Lower lobe of right lung (tissue), 2 donors: ENCODE data around the gene ADH5. TPM values are rescaled to one million over a fixed set of nuclear protein-coding genes. Genes with fewer than 3 reads are reported as not detected.

Source experiments
- ATAC-seq, 2 donors: fragments of 200-7000 bp; cut with Tn5 transposase; one replicate each; pipeline ENCODE4 v1.9.1; 2020 to 2022; ENCODE audit warnings: mild to moderate bottlenecking in 2 of 2, moderate library complexity in 2 of 2
- DNase-seq: peaks from one replicate; pipeline ENCODE4 v3.0.0-alpha.2; 2020
- H3K27ac ChIP-seq: fragments of 200-600 bp; one replicate; pipeline ENCODE4 v1.8.0; 2022
- H3K27me3 ChIP-seq: fragments of 200-600 bp; one replicate; pipeline ENCODE4 v1.8.0; 2022; ENCODE audit warnings: low read depth
- H3K36me3 ChIP-seq: fragments of 200-600 bp; one replicate; pipeline ENCODE4 v1.8.0; 2022; ENCODE audit warnings: mild to moderate bottlenecking
- H3K4me1 ChIP-seq: fragments of 200-600 bp; one replicate; pipeline ENCODE4 v1.8.0; 2022
- H3K4me3 ChIP-seq: fragments of 200-600 bp; one replicate; pipeline ENCODE4 v1.8.0; 2022; ENCODE audit warnings: mild to moderate bottlenecking
- H3K9me3 ChIP-seq: fragments of 200-600 bp; one replicate; pipeline ENCODE4 v1.8.0; 2022
- CTCF ChIP-seq: fragments of 200-600 bp; IDR thresholded peaks from one replicate; pipeline ENCODE4 v1.8.0; 2022; ENCODE audit warnings: antibody characterized with exemption, mild to moderate bottlenecking
- intact Hi-C: fragments of 100-400 bp; cut with DNase I; formaldehyde crosslinking; loops from one replicate; pipeline ENCODE4 v1.11.0; 2022
- total RNA-seq: library from RNA; stranded (reverse); fragmentation: NEBNext Ultra II Directional; extraction: Animal tissue kit (Norgen Biotek cat#: 25700); gene quantifications from one replicate; pipeline ENCODE4 v1.2.1, GENCODE V29; 2021
- donor health status: DM: no; HTN: yes; CAD: no; lungs with severe emphysema.

Gene ADH5
- total RNA-seq, 1 donor from 2014 or later, result 150 TPM

- intact Hi-C loops, result no loop called here
Measured at GRCh38 chr4:99079625-99080295, 8.8 kb downstream of the ADH5 start.

DNA sequence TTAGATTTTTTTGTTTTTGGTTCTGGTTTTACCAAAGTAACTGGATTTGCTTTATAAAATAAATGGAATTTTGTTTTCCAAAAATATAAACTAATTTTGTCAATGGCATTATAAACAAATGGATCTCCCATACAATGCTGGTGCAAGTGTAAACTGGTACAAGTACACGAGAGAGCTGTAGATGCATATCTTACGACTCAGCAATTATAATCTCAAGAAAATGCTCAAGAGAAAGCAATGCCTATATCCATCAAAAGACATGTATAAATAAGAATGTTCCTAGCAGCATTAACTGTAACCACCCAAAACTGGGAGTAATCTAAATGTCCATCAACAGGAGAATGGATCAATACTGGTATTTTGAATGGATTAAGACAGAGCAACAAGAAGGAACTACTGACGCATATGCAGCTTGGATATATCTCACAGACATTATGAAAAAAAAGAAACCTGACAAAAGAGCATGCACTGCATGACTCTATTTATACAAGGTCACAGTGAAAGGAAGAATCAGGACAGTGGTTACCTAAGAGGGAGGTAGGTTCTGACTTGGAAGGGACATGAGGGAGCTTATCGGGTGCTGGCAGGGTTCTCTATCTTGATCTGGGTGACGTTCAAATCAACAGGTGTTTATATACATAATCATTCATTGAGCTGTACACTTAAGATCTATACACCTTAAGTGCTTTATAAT is 9.5 kb downstream of the ADH5 start:
- Histone ChIP-seq H3K27ac (no peak overlapping the region), H3K36me3 (peaks cover 100% of the 10 kb centered on the region), H3K27me3 (no peaks in the 10 kb centered on the region), H3K4me1 (no peaks in the 10 kb centered on the region), H3K4me3 (no peak overlapping the region), H3K9me3 (no peaks in the 10 kb centered on the region)
- ATAC-seq (no peak), DNase-seq (no peak)
- intact Hi-C loops, result no loop called here
- no peak for TF ChIP-seq CTCF

More at GRCh38 chr4:99079625-99080295, 8.8 kb downstream of the ADH5 start:
- DNase-seq (no peak), ATAC-seq (no peak)
- Histone ChIP-seq H3K27ac (no peak overlapping the region), H3K4me3 (no peak overlapping the region), H3K27me3 (no peaks in the 10 kb centered on the region), H3K4me1 (no peaks in the 10 kb centered on the region), H3K9me3 (no peaks in the 10 kb centered on the region), H3K36me3 (peaks cover 100% of the 10 kb centered on the region)
- no peak for TF ChIP-seq CTCF

DNA sequence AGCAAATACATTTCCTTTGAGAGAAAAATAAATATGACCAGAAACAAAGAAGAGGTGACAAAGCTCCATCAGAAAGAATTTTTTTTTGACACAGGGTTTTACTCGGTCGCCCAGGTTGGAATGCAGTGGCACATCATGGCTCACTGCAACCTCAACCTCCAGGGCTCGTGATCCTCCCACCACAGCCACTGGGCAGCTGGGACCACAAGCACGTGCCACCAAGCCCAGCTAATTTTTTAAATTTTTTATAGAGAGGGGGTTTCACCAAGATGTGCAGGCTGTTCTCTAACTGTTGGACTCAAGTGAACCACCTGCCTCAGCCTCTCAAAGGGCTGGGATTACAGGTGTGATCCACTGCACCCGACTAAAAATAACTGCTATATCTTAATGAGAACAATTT is 10.3 kb downstream of the ADH5 start:
- Histone ChIP-seq H3K27ac (no peak overlapping the region), H3K4me3 (no peak overlapping the region), H3K4me1 (no peaks in the 10 kb centered on the region), H3K36me3 (peaks cover 100% of the 10 kb centered on the region), H3K9me3 (no peaks in the 10 kb centered on the region), H3K27me3 (no peaks in the 10 kb centered on the region)
- no peak for DNase-seq
- TF ChIP-seq CTCF, result no peak
- ATAC-seq, result no peak
- intact Hi-C loops, result no loop called here

DNA sequence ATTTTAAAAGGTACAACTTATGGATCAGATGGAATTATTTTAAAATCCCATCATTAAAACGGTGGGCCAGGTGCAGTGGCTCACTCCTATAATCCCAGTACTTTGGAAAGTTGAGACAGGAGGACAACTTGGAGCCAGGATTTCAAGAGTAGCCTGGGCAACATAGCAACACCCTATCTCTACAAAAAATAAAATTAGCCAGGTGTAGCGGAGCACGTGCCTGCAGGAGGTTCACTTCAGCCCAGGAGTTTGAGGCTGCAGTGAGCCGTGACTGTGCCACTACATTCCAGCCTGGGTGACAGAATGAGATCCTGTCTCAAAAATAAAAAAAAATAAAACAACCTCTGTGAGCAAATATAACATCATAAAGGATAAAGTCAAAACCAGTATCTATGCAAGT is 11.4 kb downstream of the ADH5 start:
- Histone ChIP-seq H3K4me1 (no peaks in the 10 kb centered on the region), H3K36me3 (peaks cover 100% of the 10 kb centered on the region), H3K27ac (no peak overlapping the region), H3K27me3 (no peaks in the 10 kb centered on the region), H3K9me3 (no peaks in the 10 kb centered on the region), H3K4me3 (no peak overlapping the region)
- ATAC-seq (no peak), DNase-seq (no peak)
- TF ChIP-seq CTCF, result no peak
- intact Hi-C loops, result no loop called here

DNA sequence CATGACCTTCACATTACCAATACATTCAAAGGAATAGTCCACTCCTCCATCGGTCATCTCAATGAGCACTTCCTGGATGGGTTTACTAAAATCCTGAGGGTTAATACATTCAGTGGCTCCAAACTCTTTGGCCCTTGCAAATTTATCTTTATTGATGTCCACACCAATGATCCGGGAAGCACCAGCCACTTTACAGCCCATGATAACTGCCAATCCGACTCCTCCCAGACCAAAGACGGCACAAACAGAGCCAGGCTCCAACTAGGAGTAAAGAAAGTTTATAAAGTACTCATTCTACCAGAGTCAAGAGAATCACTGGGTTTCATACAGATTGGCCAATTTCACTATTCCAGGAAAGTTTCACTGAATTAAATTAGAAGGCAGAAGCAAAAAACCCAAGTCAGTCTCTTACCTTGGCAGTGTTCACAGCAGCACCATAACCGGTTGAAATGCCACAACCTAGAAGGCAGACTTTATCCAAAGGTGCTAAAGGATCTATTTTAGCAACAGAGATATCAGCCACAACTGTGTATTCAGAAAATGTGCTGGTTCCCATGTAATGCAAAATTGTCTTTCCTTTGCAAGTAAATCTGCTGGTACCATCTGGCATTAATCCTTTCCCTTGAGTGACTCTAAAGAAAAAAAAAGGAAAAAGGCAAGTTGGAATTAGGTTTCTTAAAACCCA is 12.2 kb downstream of the ADH5 start:
- Histone ChIP-seq H3K27me3 (no peaks in the 10 kb centered on the region), H3K27ac (no peak overlapping the region), H3K4me3 (no peak overlapping the region), H3K4me1 (no peaks in the 10 kb centered on the region), H3K36me3 (peaks cover 100% of the 10 kb centered on the region), H3K9me3 (no peaks in the 10 kb centered on the region)
- intact Hi-C loops, result no loop called here
- DNase-seq (no peak), ATAC-seq (no peak)
- TF ChIP-seq CTCF, result no peak
